ENCODE measurements around the gene CRK.

CRK gene

DNA sequence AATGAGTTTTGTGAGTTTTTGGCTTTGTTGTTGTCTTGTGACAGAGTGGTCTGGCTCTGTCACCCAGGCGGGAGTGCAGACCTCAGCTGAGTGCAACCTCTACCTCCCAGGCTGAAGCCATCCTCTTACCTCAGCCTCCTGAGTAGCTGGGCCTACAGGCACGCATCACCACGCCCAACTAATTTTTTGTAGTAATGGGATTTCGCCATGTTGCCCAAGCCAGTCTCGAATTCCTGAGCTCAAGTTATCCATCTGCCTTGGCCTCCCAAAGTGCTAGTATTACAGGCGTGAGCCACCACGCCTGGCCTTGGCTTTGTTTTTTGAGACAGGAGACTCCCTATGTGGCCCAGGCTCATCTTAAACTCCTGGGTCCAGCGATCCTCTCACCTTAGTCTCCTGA lies 15.1 kb downstream of the CRK start:
- TF ChIP-seq, protein P1, sequence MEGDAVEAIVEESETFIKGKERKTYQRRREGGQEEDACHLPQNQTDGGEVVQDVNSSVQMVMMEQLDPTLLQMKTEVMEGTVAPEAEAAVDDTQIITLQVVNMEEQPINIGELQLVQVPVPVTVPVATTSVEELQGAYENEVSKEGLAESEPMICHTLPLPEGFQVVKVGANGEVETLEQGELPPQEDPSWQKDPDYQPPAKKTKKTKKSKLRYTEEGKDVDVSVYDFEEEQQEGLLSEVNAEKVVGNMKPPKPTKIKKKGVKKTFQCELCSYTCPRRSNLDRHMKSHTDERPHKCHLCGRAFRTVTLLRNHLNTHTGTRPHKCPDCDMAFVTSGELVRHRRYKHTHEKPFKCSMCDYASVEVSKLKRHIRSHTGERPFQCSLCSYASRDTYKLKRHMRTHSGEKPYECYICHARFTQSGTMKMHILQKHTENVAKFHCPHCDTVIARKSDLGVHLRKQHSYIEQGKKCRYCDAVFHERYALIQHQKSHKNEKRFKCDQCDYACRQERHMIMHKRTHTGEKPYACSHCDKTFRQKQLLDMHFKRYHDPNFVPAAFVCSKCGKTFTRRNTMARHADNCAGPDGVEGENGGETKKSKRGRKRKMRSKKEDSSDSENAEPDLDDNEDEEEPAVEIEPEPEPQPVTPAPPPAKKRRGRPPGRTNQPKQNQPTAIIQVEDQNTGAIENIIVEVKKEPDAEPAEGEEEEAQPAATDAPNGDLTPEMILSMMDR (IDR thresholded peaks at IDR 0.05; ENCODE audit: low read length, missing control alignments): no peak
- no peak overlapping the region for H3K4me3 ChIP-seq (replicated peaks; ENCODE audit: low read depth, low read length)
- no peak for DNase-seq (ENCODE audit: low read depth)

DNA sequence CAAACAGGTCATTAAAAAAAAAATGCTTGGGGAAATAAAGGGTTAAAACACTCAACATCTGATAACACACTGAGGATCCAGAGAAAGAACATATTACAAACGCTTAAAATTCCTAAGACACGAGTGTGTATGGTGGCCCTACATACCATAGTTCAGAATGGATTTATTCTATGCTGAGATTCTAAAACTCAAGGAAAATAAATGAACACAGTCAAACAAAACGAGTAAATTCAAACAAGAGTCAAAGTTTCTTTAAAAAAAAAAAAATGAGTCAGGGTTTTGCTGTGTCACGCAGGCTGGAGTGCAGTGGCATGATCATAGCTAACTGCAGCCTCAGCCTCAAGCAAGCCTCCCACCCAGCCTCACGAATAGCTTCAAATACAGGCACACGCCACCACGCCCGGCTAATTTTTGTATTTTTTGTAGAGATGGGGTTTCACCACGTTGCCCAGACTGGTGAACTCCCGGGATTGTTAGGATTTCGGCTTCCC lies 17.4 kb downstream of the CRK start:
- TF ChIP-seq, protein P1 (IDR thresholded peaks at IDR 0.05; ENCODE audit: low read length, missing control alignments): no peak
- peak; percentile 73 for DNase-seq (ENCODE audit: low read depth)
- H3K4me3 ChIP-seq (replicated peaks; ENCODE audit: low read depth, low read length): no peak overlapping the region

DNA sequence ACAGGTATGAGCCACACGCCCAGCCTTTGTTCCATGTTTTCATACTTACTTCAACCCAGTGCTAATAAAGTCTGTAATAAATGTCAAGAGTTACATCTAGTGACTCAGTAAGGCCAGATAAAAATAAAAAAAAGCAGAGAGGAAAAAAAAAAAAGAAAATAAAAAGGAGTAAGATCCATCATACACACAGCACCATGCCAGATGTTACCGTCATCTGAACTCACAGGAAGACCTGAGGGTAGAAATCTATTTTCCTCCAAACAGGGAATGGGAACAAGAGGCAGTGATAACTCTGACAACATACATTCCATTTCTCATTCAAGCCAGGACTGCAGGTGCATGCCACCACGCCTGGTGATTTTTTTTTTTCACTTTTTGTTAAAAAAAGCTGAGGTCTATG lies 20.7 kb downstream of the CRK start:
- no peak for DNase-seq (ENCODE audit: low read depth)
- no peak overlapping the region for H3K4me3 ChIP-seq (replicated peaks; ENCODE audit: low read depth, low read length)
- TF ChIP-seq, protein P1 (IDR thresholded peaks at IDR 0.05; ENCODE audit: low read length, missing control alignments): no peak

DNA sequence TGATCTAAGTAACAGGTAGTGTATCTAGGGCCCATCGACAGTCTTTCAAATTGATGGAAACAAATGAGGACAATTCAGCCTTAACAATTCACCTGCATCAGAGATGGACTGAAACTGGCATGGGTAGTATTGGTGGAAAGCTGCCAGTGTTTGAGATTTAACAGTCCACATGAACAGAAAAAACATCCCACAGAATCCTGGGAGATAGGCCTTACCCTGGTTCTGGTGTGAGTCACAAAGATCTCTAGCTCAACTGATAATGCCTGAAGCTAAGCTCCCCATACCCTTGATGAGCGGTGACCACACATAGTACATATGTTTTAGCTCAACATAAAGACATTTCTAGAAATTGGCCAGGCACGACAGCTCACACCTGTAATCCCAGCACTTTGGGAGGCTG lies 21.9 kb downstream of the CRK start:
- no peak for DNase-seq (ENCODE audit: low read depth)
- TF ChIP-seq, protein P1 (IDR thresholded peaks at IDR 0.05; ENCODE audit: low read length, missing control alignments): no peak
- H3K4me3 ChIP-seq (replicated peaks; ENCODE audit: low read depth, low read length): no peak overlapping the region

DNA sequence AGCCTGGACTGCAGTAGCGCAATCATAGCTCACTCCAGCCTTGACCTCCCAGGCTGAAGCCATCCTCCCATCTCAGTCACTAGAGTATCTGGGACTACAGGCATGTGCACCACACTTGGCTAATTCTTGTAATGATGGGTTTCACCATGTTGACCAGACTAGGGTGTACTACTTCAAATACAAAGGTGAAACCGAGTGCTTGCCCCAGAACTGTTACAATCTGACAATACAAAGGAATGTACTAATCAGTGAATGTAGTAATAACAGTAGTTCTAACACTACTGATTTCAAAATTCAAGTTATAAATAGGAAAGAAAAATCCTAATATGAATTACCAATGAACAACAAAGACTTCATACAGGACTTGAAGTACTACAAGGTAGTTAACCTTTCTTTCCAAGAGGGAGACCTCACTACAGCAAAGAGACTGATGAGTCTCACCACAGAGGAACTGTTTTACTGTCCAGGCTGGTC lies 24.4 kb downstream of the CRK start:
- DNase-seq (ENCODE audit: low read depth): no peak
- no peak overlapping the region for H3K4me3 ChIP-seq (replicated peaks; ENCODE audit: low read depth, low read length)
- TF ChIP-seq, protein P1 (IDR thresholded peaks at IDR 0.05; ENCODE audit: low read length, missing control alignments): no peak

DNA sequence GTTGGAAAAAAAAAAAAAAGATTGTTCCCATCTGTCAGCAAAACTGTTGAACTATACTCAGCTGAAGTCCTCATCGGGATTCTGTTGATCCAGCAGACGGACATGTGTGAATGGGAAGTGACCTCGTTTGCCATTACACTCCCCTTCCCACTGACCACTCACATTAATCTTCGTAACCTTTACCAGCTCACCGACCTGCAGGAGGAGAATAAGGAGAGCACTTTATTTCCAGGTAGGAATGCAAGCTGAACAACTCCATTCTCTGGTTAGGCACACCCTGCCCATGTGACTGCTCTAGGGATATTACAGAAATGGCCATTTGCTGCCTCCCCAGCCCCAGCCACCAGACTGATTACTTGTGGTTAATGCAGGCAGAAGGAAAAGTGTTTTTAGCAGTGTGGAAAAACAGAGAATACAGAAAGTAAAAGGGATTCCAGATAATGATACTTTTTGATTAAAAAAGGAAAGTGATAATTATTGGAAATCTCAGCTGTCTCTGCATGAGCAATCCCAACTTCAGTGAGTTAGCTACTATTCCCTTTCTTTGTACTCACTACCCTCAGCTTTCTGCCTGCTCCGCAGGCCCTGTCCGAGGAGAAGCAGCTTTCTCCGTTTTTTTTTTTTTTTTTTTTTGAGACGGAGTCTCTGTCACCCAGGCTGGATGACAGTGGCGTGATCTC lies 32.4 kb downstream of the CRK start:
- DNase-seq (ENCODE audit: low read depth): no peak
- H3K4me3 ChIP-seq (replicated peaks; ENCODE audit: low read depth, low read length): peak overlapping the region; percentile 33
- TF ChIP-seq, protein P1 (IDR thresholded peaks at IDR 0.05; ENCODE audit: low read length, missing control alignments): no peak

DNA sequence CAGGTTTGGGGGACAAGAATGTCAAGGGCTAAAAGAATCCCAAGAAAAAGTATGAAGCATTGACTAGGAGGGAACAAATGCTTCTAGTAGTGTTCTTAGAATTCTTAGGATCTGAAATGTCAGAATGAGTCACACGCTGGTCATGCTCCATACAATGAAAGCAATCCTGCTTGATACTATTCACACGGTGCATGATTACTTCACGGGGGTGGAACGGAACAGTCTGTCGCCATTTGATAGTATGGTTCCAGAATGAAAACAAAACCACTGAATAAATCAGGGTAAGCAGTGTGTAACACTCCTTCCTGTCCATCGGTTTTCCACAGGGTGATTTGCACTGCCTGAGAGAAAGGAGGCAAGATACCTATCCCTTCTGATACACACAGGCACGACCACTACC lies 33.1 kb downstream of the CRK start:
- TF ChIP-seq, protein P1 (IDR thresholded peaks at IDR 0.05; ENCODE audit: low read length, missing control alignments): no peak
- DNase-seq (ENCODE audit: low read depth): peak; percentile 96
- peak overlapping the region; percentile 33 for H3K4me3 ChIP-seq (replicated peaks; ENCODE audit: low read depth, low read length)
